GM21528 (cell line): ENCODE data around the gene NAT10.
A peak's percentile ranks its signal among the peaks of the same experiment; 100 is the strongest.
"Not testable (repeated sequence)": the region's sequence is repeated elsewhere in the genome, so short reads cannot be mapped to it uniquely, and the experiment has no call there.

Source experiments
- ATAC-seq: cut with Tn5 transposase; IDR thresholded peaks from one replicate; pipeline ENCODE4 v1.9.1; 2021; ENCODE audit warnings: mild to moderate bottlenecking, moderate library complexity; ENCODE audit not compliant: unreplicated experiment, low FRiP score

The NAT10 gene

GRCh38 chr11:34165786-34166555 is 60.5 kb downstream of the NAT10 start:
- ATAC-seq = no peak

GRCh38 chr11:34166806-34167740 is 61.6 kb downstream of the NAT10 start:
- ATAC-seq = no peak

- no peak for ATAC-seq
These were observed 62.5 kb downstream of the NAT10 start for GRCh38 chr11:34167961-34168360.

GRCh38 chr11:34168642-34169420 is 63.4 kb downstream of the NAT10 start:
- ATAC-seq = no peak

GRCh38 chr11:34169686-34170085 is 64.3 kb downstream of the NAT10 start:
- no peak for ATAC-seq

- ATAC-seq = no peak
These were observed 67.6 kb downstream of the NAT10 start for GRCh38 chr11:34173050-34173449.

GRCh38 chr11:34174412-34175041 is 69.1 kb downstream of the NAT10 start:
- peak; percentile 77 for ATAC-seq

GRCh38 chr11:34175284-34176019 is 70.0 kb downstream of the NAT10 start:
- ATAC-seq = peak; percentile 46

GRCh38 chr11:34176751-34177209 is 71.4 kb downstream of the NAT10 start:
- ATAC-seq = no peak

- ATAC-seq = no peak
These were observed 72.9 kb downstream of the NAT10 start for GRCh38 chr11:34178209-34178821.

- ATAC-seq = no peak
These were observed 73.7 kb downstream of the NAT10 start for GRCh38 chr11:34179026-34179675.

GRCh38 chr11:34180040-34180813 is 74.8 kb downstream of the NAT10 start:
- no peak for ATAC-seq

GRCh38 chr11:34180814-34181165 is 75.4 kb downstream of the NAT10 start:
- ATAC-seq = not testable (repeated sequence)

GRCh38 chr11:34181251-34181650 is 75.8 kb downstream of the NAT10 start:
- no peak for ATAC-seq

- ATAC-seq = no peak
These were observed 76.5 kb downstream of the NAT10 start for GRCh38 chr11:34181856-34182405.

- no peak for ATAC-seq
These were observed 77.0 kb downstream of the NAT10 start for GRCh38 chr11:34182425-34182824.

- ATAC-seq = no peak
These were observed 77.7 kb downstream of the NAT10 start for GRCh38 chr11:34182921-34183685.
